K562 (cell line): Measurements from ENCODE around the gene CD47. TPM values are rescaled to one million over a fixed set of nuclear protein-coding genes. Genes with fewer than 3 reads are reported as not detected.

Experiments used
- CBX2 ChIP-seq: fragments of 200-600 bp; sonication (generic); IDR thresholded peaks from one replicate; pipeline ENCODE4 v1.6.1; 2012; ENCODE audit warnings: mild to moderate bottlenecking, low read length, inconsistent platforms; ENCODE audit not compliant: insufficient read depth, poor library complexity, severe bottlenecking
- CHD4 ChIP-seq: fragments of 200-600 bp; sonication (generic); IDR thresholded peaks from 3 replicates; pipeline ENCODE4 v1.6.1; 2012; ENCODE audit warnings: low read depth, mild to moderate bottlenecking, mixed read lengths, low read length, inconsistent platforms; ENCODE audit not compliant: insufficient read depth, insufficient replicate concordance, poor library complexity, severe bottlenecking
- CREB5 ChIP-seq: fragments of 250-450 bp; sonication (Bioruptor Pico); IDR thresholded peaks from 2 replicates; pipeline ENCODE4 v1.5.0; 2020; ENCODE audit warnings: mild to moderate bottlenecking
- CREBBP ChIP-seq: IDR thresholded peaks from one replicate; pipeline ENCODE4 v1.6.1; 2012; ENCODE audit warnings: low read depth, mild to moderate bottlenecking, control low read depth, inconsistent platforms, low read length
- GATA2 ChIP-seq: sonication (generic); formaldehyde crosslinking; IDR thresholded peaks from 2 replicates; pipeline ENCODE4 v1.4.0; 2020; ENCODE audit warnings: mild to moderate bottlenecking, missing genetic modification reagents
- HBP1 ChIP-seq: fragments of 450-650 bp; formaldehyde crosslinking; IDR thresholded peaks from 2 replicates; pipeline ENCODE4 v1.4.0; 2022; ENCODE audit warnings: missing genetic modification characterization
- HNRNPK ChIP-seq: fragments of 200-400 bp; formaldehyde crosslinking; IDR thresholded peaks from one replicate; pipeline ENCODE4 v1.6.1; 2018; ENCODE audit warnings: mild to moderate bottlenecking, low read depth, low read length; ENCODE audit not compliant: poor library complexity, severe bottlenecking
- HNRNPL ChIP-seq: fragments of 200-400 bp; formaldehyde crosslinking; IDR thresholded peaks from 2 replicates; pipeline ENCODE4 v1.6.1; 2017; ENCODE audit warnings: low read depth, mild to moderate bottlenecking, low read length
- JUND ChIP-seq, 2 experiments: IDR thresholded peaks; 2 replicates in 1 of 2; 3 replicates in 1 of 2; pipeline ENCODE4 v1.6.1; 2011; ENCODE audit warnings: borderline replicate concordance in 2 of 2, low read depth in 2 of 2, low read length in 2 of 2, improper control_type of control experiment in 1 of 2, missing biosample characterization in 1 of 2, missing genetic modification characterization in 1 of 2, missing genetic modification reagents in 1 of 2
- KLF13 ChIP-seq: fragments of 450-650 bp; IDR thresholded peaks from 2 replicates; pipeline ENCODE4 v1.6.1; 2016; ENCODE audit warnings: missing genetic modification characterization, low read depth, mild to moderate bottlenecking, missing compliant biosample characterization, moderate library complexity, borderline replicate concordance
- PPARD ChIP-seq: fragments of 250-450 bp; sonication (Bioruptor Pico); IDR thresholded peaks from 2 replicates; pipeline ENCODE4 v1.8.0; 2022; ENCODE audit warnings: inconsistent platforms, mild to moderate bottlenecking, moderate library complexity
- SMARCA5 ChIP-seq: fragments of 450-650 bp; IDR thresholded peaks from 2 replicates; pipeline ENCODE4 v1.6.1; 2016
- SMARCC2 ChIP-seq: fragments of 450-650 bp; IDR thresholded peaks from 2 replicates; pipeline ENCODE4 v1.6.1; 2017; ENCODE audit warnings: antibody characterized with exemption, moderate library complexity, mild to moderate bottlenecking, low read depth
- TARDBP ChIP-seq: fragments of 450-650 bp; IDR thresholded peaks from 2 replicates; pipeline ENCODE4 v1.6.1; 2016
- TBL1XR1 ChIP-seq, 2 experiments: IDR thresholded peaks; 2 replicates each; pipeline ENCODE4 v1.6.1; 2012; ENCODE audit warnings: improper control_type of control experiment in 2 of 2, low read length in 2 of 2, mild to moderate bottlenecking in 1 of 2
- TGIF2 ChIP-seq: sonication (generic); formaldehyde crosslinking; IDR thresholded peaks from 2 replicates; pipeline ENCODE4 v1.8.1; 2022; ENCODE audit warnings: mild to moderate bottlenecking, missing genetic modification reagents, moderate library complexity
- ZBTB7A ChIP-seq: IDR thresholded peaks from 2 replicates; pipeline ENCODE4 v1.6.1; 2011; ENCODE audit warnings: low read depth, mild to moderate bottlenecking, low read length, moderate library complexity, borderline replicate concordance; ENCODE audit not compliant: control insufficient read depth
- ZNF146 ChIP-seq: IDR thresholded peaks from one replicate; pipeline ENCODE4 v1.6.1; 2018; ENCODE audit warnings: missing compliant biosample characterization; ENCODE audit not compliant: unreplicated experiment
- polyA plus RNA-seq, 8 experiments: library from polyadenylated mRNA; depleted of rRNA in 4 of 8; stranded (reverse) in 5 of 8; unstranded in 3 of 8; fragments of >200 nt; fragmentation: Nextera tagmentation in 2 of 8; fragmentation: Illumina TruSeq in 1 of 8; extraction: Ambion mirVana in 2 of 8; extraction: Trizol in 1 of 8; gene quantifications; 2 replicates each; pipeline versions ENCODE4 v1.2.1 to v1.2.3, GENCODE V29; 2011 to 2014; ENCODE audit warnings: inconsistent platforms in 1 of 8, missing spikeins in 1 of 8
- total RNA-seq, 7 experiments: library from RNA; depleted of rRNA in 6 of 7; stranded (reverse); fragments of >200 nt in 6 of 7; fragmentation: Illumina TruSeq in 2 of 7; extraction: Trizol in 2 of 7; gene quantifications; 2 replicates each; pipeline versions ENCODE4 v1.2.1 to v1.2.3, GENCODE V29; 2011 to 2021; ENCODE audit warnings: low replicate concordance in 1 of 7
- TF ChIP-seq, protein P1 (sequence below): fragments of 450-650 bp; formaldehyde crosslinking; IDR thresholded peaks from 2 replicates; pipeline ENCODE4 v1.4.0; 2022; ENCODE audit warnings: missing genetic modification characterization
- TF ChIP-seq, protein P2 (sequence below): sonication (generic); IDR thresholded peaks from 2 replicates; pipeline ENCODE4 v1.6.1; 2016

Gene CD47
- total and polyA plus RNA-seq, 9 of the 15 experiments (the other 6 are each of a cell fraction or from before 2014, with no cell fraction given), result 10.2 to 62.6 (median 36.3) TPM

GRCh38 chr3:108124337-108125152 lies 33.7 kb upstream of the CD47 start (continued):
- no peak for TF ChIP-seq PPARD (CRISPR knock-in tag)
- TF ChIP-seq GATA2 (CRISPR knock-in tag), result peak; percentile 87
- no peak for TF ChIP-seq ZBTB7A
- no peak for TF ChIP-seq ZNF146 (CRISPR knock-in tag)
- no peak for TF ChIP-seq CREBBP
- TF ChIP-seq, protein P1, sequence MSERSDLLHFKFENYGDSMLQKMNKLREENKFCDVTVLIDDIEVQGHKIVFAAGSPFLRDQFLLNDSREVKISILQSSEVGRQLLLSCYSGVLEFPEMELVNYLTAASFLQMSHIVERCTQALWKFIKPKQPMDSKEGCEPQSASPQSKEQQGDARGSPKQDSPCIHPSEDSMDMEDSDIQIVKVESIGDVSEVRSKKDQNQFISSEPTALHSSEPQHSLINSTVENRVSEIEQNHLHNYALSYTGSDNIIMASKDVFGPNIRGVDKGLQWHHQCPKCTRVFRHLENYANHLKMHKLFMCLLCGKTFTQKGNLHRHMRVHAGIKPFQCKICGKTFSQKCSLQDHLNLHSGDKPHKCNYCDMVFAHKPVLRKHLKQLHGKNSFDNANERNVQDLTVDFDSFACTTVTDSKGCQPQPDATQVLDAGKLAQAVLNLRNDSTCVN (CRISPR knock-in tag), result no peak
- no peak for TF ChIP-seq HNRNPK
- TF ChIP-seq CHD4, result no peak
- no peak for TF ChIP-seq TBL1XR1 (IDR thresholded peaks at IDR 0.05; ENCODE audit: low read length in 2 of 2)
- TF ChIP-seq JUND (IDR thresholded peaks at IDR 0.05; ENCODE audit: borderline replicate concordance, low read depth, low read length), result no peak; the same call in 1 of the 2 replicates
- TF ChIP-seq JUND (tag; IDR thresholded peaks at IDR 0.05; ENCODE audit: borderline replicate concordance, low read depth, low read length), result 0 out of 3 replicates have a peak, but pooled peaks have one; percentile 19
- no peak for TF ChIP-seq TGIF2 (CRISPR knock-in tag)
- no peak for TF ChIP-seq SMARCA5
- TF ChIP-seq, protein P2, sequence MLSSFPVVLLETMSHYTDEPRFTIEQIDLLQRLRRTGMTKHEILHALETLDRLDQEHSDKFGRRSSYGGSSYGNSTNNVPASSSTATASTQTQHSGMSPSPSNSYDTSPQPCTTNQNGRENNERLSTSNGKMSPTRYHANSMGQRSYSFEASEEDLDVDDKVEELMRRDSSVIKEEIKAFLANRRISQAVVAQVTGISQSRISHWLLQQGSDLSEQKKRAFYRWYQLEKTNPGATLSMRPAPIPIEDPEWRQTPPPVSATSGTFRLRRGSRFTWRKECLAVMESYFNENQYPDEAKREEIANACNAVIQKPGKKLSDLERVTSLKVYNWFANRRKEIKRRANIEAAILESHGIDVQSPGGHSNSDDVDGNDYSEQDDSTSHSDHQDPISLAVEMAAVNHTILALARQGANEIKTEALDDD, result no peak
- TF ChIP-seq HBP1 (CRISPR knock-in tag), result 0 out of 2 replicates have a peak, but pooled peaks have one; percentile 52
- TF ChIP-seq KLF13 (tag), result no peak
- no peak for TF ChIP-seq SMARCC2
- no peak for TF ChIP-seq CREB5 (CRISPR knock-in tag)
- no peak for TF ChIP-seq HNRNPL
- no peak for TF ChIP-seq TARDBP
- no peak for TF ChIP-seq CBX2
